Neural progenitor cell (in vitro differentiated cells): ENCODE measurements around the gene GRHL1. TPM values are rescaled to one million over a fixed set of nuclear protein-coding genes. Genes with fewer than 3 reads are reported as not detected.
A peak's percentile ranks its signal among the peaks of the same experiment; 100 is the strongest.

Experiments
- DNase-seq: peaks from one replicate; pipeline ENCODE4 v3.0.0-alpha.2; 2016; ENCODE audit warnings: low spot score
- H2AFZ ChIP-seq: fragments of 200-600 bp; sonication (generic); replicated peaks from 2 replicates; pipeline ENCODE4 v1.6.1; 2016; ENCODE audit warnings: antibody characterized with exemption
- H3F3A ChIP-seq: fragments of 200-600 bp; sonication (generic); 2 replicates; pipeline ENCODE4 v1.6.1; 2016; ENCODE audit warnings: antibody characterized with exemption, low read depth
- H3K27ac ChIP-seq: fragments of 200-600 bp; sonication (generic); 2 replicates; pipeline ENCODE4 v1.5.1; 2016; ENCODE audit warnings: mild to moderate bottlenecking
- H3K27me3 ChIP-seq: fragments of 200-600 bp; sonication (generic); 2 replicates; pipeline ENCODE4 v1.6.1; 2016; ENCODE audit warnings: mild to moderate bottlenecking, moderate library complexity
- H3K36me3 ChIP-seq: fragments of 200-600 bp; sonication (generic); 2 replicates; pipeline ENCODE4 v1.5.1; 2016
- H3K4me1 ChIP-seq: fragments of 200-600 bp; sonication (generic); 2 replicates; pipeline ENCODE4 v1.6.1; 2016; ENCODE audit warnings: mixed run types
- H3K4me2 ChIP-seq: fragments of 200-600 bp; sonication (generic); 2 replicates; pipeline ENCODE4 v1.6.1; 2016
- H3K4me3 ChIP-seq: fragments of 200-600 bp; sonication (generic); 2 replicates; pipeline ENCODE4 v1.5.1; 2016
- H3K79me2 ChIP-seq: fragments of 200-600 bp; sonication (generic); 2 replicates; pipeline ENCODE4 v1.6.1; 2016; ENCODE audit warnings: low read depth
- H3K9ac ChIP-seq: fragments of 200-600 bp; sonication (generic); 2 replicates; pipeline ENCODE4 v1.6.1; 2016
- H3K9me3 ChIP-seq: fragments of 200-600 bp; sonication (generic); 2 replicates; pipeline ENCODE4 v1.5.1; 2016; ENCODE audit warnings: low read depth
- H4K20me1 ChIP-seq: fragments of 200-600 bp; sonication (generic); 2 replicates; pipeline ENCODE4 v1.6.1; 2016; ENCODE audit warnings: low read depth
- H3K27ac Mint-ChIP-seq: 3 replicates; pipeline ENCODE4 v1.8.0; 2021; ENCODE audit warnings: mixed read lengths
- H3K27me3 Mint-ChIP-seq: 2 replicates; pipeline ENCODE4 v1.8.0; 2022; ENCODE audit warnings: low read depth, mild to moderate bottlenecking, inconsistent platforms, moderate library complexity, mixed read lengths; ENCODE audit not compliant: insufficient read depth
- H3K36me3 Mint-ChIP-seq: 3 replicates; pipeline ENCODE4 v1.8.0; 2021; ENCODE audit warnings: mixed read lengths
- H3K4me1 Mint-ChIP-seq: 3 replicates; pipeline ENCODE4 v1.8.0; 2021; ENCODE audit warnings: mixed read lengths
- H3K4me3 Mint-ChIP-seq: 3 replicates; pipeline ENCODE4 v1.8.0; 2021; ENCODE audit warnings: mild to moderate bottlenecking, moderate library complexity, mixed read lengths
- H3K9me3 Mint-ChIP-seq: 3 replicates; pipeline ENCODE4 v1.8.0; 2020; ENCODE audit warnings: mixed read lengths
- EZH2 ChIP-seq: fragments of 200-600 bp; sonication (generic); IDR thresholded peaks from 2 replicates; pipeline ENCODE4 v1.6.1; 2017; ENCODE audit warnings: antibody characterized with exemption, mild to moderate bottlenecking, moderate library complexity
- EZH2phosphoT487 ChIP-seq: fragments of 200-600 bp; sonication (generic); IDR thresholded peaks from 2 replicates; pipeline ENCODE4 v1.6.1; 2017; ENCODE audit warnings: antibody characterized with exemption
- total RNA-seq: library from RNA; depleted of rRNA; stranded (reverse); fragments of >200 nt; gene quantifications from 2 replicates; pipeline ENCODE4 v1.2.3, GENCODE V29; 2015; ENCODE audit warnings: low replicate concordance
- TF ChIP-seq, protein P1 (sequence below): fragments of 200-600 bp; sonication (generic); IDR thresholded peaks from 2 replicates; pipeline ENCODE4 v1.5.1; 2017; ENCODE audit warnings: antibody characterized with exemption, mild to moderate bottlenecking

The GRHL1 gene
- total RNA-seq, 1 donor from 2014 or later: 5.8 TPM

DNA sequence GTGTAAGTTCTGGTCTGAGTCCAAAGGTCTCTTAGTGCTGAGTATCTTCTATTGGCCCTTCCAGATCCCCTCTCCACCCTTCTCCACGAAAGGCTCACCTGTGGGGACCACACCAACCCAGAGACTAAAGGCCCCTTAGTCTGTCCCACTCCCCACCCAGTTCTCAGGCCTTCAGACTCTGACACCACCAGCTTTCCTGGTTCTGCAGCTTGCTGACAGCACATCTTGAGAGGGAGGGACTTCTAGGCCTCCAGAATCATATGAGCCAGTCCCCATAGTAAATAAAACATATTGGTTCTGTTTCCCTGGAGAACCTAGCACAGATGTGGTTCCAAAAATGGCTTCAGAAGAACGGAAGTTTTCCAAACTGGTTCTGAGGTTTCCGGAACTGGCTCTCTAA is 53.3 kb downstream of the GRHL1 start:
- no peak overlapping the region for H3K4me3 ChIP-seq
- H3K4me2 ChIP-seq: no peak overlapping the region
- H3K27ac ChIP-seq: no peak overlapping the region
- no peak for DNase-seq
- no peaks in the 10 kb centered on the region for H3K36me3 ChIP-seq
- Mint-ChIP-seq H3K4me1 (peaks cover 28% of the 10 kb centered on the region), H3K4me3 (peak overlapping the region; percentile 17), H3K9me3 (no peaks in the 10 kb centered on the region), H3K36me3 (no peaks in the 10 kb centered on the region), H3K27ac (no peak overlapping the region), H3K27me3 (peaks cover 5% of the 10 kb centered on the region)
- no peaks in the 10 kb centered on the region for H3K9me3 ChIP-seq
- H4K20me1 ChIP-seq: no peaks in the 10 kb centered on the region
- no peak overlapping the region for H3K9ac ChIP-seq
- no peaks in the 10 kb centered on the region for H3F3A ChIP-seq
- H3K4me1 ChIP-seq: no peaks in the 10 kb centered on the region
- H3K27me3 ChIP-seq: no peaks in the 10 kb centered on the region
- no peak overlapping the region for H2AFZ ChIP-seq
- no peaks in the 10 kb centered on the region for H3K79me2 ChIP-seq
- TF ChIP-seq EZH2 (no peak), EZH2phosphoT487 (no peak)
- TF ChIP-seq, protein P1, sequence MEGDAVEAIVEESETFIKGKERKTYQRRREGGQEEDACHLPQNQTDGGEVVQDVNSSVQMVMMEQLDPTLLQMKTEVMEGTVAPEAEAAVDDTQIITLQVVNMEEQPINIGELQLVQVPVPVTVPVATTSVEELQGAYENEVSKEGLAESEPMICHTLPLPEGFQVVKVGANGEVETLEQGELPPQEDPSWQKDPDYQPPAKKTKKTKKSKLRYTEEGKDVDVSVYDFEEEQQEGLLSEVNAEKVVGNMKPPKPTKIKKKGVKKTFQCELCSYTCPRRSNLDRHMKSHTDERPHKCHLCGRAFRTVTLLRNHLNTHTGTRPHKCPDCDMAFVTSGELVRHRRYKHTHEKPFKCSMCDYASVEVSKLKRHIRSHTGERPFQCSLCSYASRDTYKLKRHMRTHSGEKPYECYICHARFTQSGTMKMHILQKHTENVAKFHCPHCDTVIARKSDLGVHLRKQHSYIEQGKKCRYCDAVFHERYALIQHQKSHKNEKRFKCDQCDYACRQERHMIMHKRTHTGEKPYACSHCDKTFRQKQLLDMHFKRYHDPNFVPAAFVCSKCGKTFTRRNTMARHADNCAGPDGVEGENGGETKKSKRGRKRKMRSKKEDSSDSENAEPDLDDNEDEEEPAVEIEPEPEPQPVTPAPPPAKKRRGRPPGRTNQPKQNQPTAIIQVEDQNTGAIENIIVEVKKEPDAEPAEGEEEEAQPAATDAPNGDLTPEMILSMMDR: no peak

DNA sequence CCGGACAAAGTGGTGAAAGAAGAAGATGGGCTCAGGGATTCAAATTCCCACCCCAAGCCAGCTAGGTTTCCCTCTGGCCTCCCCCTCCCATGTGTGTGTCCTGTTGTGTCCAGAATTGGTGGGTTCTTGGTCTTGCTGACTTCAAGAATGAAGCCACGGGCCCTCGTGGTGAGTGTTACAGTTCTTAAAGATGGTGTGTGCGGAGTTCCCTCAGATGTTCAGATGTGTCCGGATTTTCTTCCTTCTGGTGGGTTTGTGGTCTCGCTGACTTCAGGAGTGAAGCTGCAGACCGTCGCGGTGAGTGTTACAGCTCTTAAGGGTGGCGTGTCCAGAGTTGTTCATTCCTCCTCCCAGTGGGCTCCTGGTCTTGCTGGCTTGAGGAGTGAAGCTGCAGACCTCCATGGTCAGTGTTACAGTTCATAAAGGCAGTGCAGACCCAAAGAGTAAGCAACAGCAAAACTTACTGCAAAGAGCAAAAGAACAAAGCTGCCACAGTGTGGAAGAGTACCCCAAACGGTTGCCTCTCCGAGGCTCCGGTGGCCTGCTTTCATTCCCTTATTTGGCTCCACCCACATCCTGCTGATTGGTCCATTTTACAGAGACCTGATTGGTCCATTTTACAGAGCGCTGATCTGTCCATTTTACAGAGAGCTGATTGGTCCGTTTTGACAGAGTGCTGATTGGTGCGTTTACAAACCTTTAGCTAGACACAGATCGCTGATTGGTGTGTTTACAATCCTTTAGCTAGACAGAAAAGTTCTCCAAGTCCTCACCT is 54.2 kb downstream of the GRHL1 start:
- no peaks in the 10 kb centered on the region for H3F3A ChIP-seq
- no peaks in the 10 kb centered on the region for H3K27me3 ChIP-seq
- no peak overlapping the region for H3K9ac ChIP-seq
- H3K27ac ChIP-seq: no peak overlapping the region
- H3K4me3 ChIP-seq: no peak overlapping the region
- H3K4me1 ChIP-seq: no peaks in the 10 kb centered on the region
- Mint-ChIP-seq H3K27ac (no peak overlapping the region), H3K9me3 (no peaks in the 10 kb centered on the region), H3K36me3 (no peaks in the 10 kb centered on the region), H3K4me3 (no peak overlapping the region), H3K27me3 (peaks cover 5% of the 10 kb centered on the region), H3K4me1 (peaks cover 30% of the 10 kb centered on the region)
- H3K9me3 ChIP-seq: no peaks in the 10 kb centered on the region
- H4K20me1 ChIP-seq: no peaks in the 10 kb centered on the region
- H3K36me3 ChIP-seq: no peaks in the 10 kb centered on the region
- H2AFZ ChIP-seq: no peak overlapping the region
- no peak overlapping the region for H3K4me2 ChIP-seq
- no peak for TF ChIP-seq EZH2
- TF ChIP-seq, protein P1: no peak
- TF ChIP-seq EZH2phosphoT487: no peak
- DNase-seq: no peak
- H3K79me2 ChIP-seq: no peaks in the 10 kb centered on the region

DNA sequence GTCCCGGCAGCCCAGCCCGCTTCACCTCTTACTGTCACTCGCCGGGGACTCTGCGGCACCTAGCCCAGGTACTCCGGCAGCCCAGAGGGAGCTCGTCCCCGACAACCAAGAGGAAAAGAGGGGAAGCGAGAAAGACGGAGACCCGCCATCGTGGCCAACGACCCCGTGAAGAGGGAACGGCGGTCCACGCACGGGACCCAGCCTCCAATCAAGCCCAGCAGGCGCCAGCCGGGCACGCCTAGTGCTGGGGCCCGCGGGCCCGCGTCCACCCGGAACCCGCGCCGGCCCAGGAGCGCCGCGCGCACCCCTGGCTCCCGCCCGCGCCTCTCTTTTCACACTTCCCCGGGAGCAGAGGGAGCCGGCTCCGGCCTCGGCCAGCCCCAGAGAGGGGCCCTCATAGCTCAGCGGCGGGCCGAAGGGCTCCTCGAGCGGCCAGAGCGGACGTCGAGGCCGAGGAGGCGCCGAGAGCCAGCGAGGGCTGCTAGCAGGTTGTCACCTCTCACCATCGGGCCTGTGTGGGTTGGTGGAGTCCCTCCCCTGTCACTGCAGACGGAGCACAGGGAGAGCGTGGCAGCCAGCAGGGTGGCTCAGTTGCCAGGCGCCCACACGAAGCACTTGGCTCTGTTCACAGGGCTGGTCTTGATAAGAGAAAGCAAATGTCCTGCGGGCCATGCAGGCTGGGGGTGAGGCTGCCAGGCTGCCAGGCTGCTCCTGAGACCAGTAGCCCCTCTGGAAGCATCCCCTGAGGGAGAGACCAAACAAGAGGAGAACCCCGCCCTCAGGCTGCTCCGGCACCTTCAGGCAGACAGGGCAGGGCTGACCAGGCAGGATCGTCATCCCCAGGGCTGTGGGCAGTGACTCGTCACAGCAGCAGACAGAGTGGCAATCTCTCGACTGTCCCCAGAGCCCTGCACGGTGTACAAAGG is 55.0 kb downstream of the GRHL1 start:
- no peak overlapping the region for H2AFZ ChIP-seq

More for the DNA sequence above, 55.0 kb downstream of the GRHL1 start:
- H3K9ac ChIP-seq: no peak overlapping the region
- H3K4me3 Mint-ChIP-seq: no peak overlapping the region
- TF ChIP-seq EZH2phosphoT487: no peak
- TF ChIP-seq, protein P1: no peak
- no peak for TF ChIP-seq EZH2
- H3K27ac Mint-ChIP-seq: peak overlapping the region; percentile 55
- DNase-seq: no peak
- no peaks in the 10 kb centered on the region for H3K4me1 ChIP-seq
- H3K4me2 ChIP-seq: no peak overlapping the region
- peaks cover 5% of the 10 kb centered on the region for H3K27me3 Mint-ChIP-seq
- no peaks in the 10 kb centered on the region for H4K20me1 ChIP-seq
- H3K4me3 ChIP-seq: no peak overlapping the region
- H3K27ac ChIP-seq: no peak overlapping the region
- no peaks in the 10 kb centered on the region for H3K9me3 Mint-ChIP-seq
- H3K36me3 Mint-ChIP-seq: no peaks in the 10 kb centered on the region
- H3F3A ChIP-seq: no peaks in the 10 kb centered on the region
- peaks cover 30% of the 10 kb centered on the region for H3K4me1 Mint-ChIP-seq
- no peaks in the 10 kb centered on the region for H3K36me3 ChIP-seq
- H3K79me2 ChIP-seq: no peaks in the 10 kb centered on the region
- no peaks in the 10 kb centered on the region for H3K27me3 ChIP-seq
- H3K9me3 ChIP-seq: no peaks in the 10 kb centered on the region
